Activated CD4-positive, alpha-beta T cell treated with anti-CD3 and anti-CD28 coated beads for 24 hours (primary cell): ENCODE results near the gene C1QTNF4.

Source experiments
- DNase-seq, 2 donors: peaks; one replicate each; pipeline ENCODE4 v3.0.0-alpha.2; 2020; ENCODE audit warnings: low read depth in 2 of 2

C1QTNF4 gene

GRCh38 chr11:47593492-47593933, 698 bp downstream of the C1QTNF4 start:
- no peak for DNase-seq

GRCh38 chr11:47592970-47593369, 1.2 kb downstream of the C1QTNF4 start:
- DNase-seq = no peak

GRCh38 chr11:47592251-47592650, 2.0 kb downstream of the C1QTNF4 start:
- no peak for DNase-seq

GRCh38 chr11:47591764-47592163, 2.4 kb downstream of the C1QTNF4 start:
- no peak for DNase-seq

GRCh38 chr11:47589977-47590861, 4.0 kb downstream of the C1QTNF4 start:
- no peak for DNase-seq

- DNase-seq = no peak
These were observed 4.6 kb downstream of the C1QTNF4 start for GRCh38 chr11:47589584-47589976.

- DNase-seq = no peak
These were observed 5.1 kb downstream of the C1QTNF4 start for GRCh38 chr11:47589118-47589517.

- DNase-seq = no peak
These were observed 6.4 kb downstream of the C1QTNF4 start for GRCh38 chr11:47587723-47588326.

GRCh38 chr11:47587039-47587716, 7.0 kb downstream of the C1QTNF4 start:
- DNase-seq = no peak

GRCh38 chr11:47586098-47586855, 7.9 kb downstream of the C1QTNF4 start, which contains the start of gene FAM180B:
TSS of gene FAM180B (plus strand) at chr11:47586678. CDS start at chr11:47586769, 91 bp downstream.
- no peak for DNase-seq

- DNase-seq = no peak
These were observed 10.4 kb downstream of the C1QTNF4 start for GRCh38 chr11:47583844-47584243.

- peak; percentile 81 to 82 for DNase-seq
These were observed 15.4 kb downstream of the C1QTNF4 start, which contains the start of the genes KBTBD4 and NDUFS3 for GRCh38 chr11:47578524-47579494. TSS of gene KBTBD4 (minus strand) at chr11:47578970. CDS start at chr11:47578951, 19 bp downstream. TSS of gene NDUFS3 (plus strand) at chr11:47579074. CDS start at chr11:47579092, 18 bp downstream.

GRCh38 chr11:47577460-47578041, 16.7 kb downstream of the C1QTNF4 start:
- DNase-seq = no peak

GRCh38 chr11:47573321-47573720, 20.9 kb downstream of the C1QTNF4 start:
- DNase-seq = no peak

GRCh38 chr11:47572715-47573255, 21.4 kb downstream of the C1QTNF4 start:
- no peak for DNase-seq

- no peak for DNase-seq
These were observed 22.3 kb downstream of the C1QTNF4 start for GRCh38 chr11:47571895-47572294.

- DNase-seq = no peak
These were observed 22.9 kb downstream of the C1QTNF4 start for GRCh38 chr11:47571357-47571729.

- DNase-seq = no peak
These were observed 23.4 kb downstream of the C1QTNF4 start for GRCh38 chr11:47570651-47571356.

GRCh38 chr11:47569646-47570045, 24.6 kb downstream of the C1QTNF4 start:
- DNase-seq = no peak
